Neutrophil (primary cell): Measurements from ENCODE around the gene PIP5K1B.
"Not testable (repeated sequence)": the region's sequence is repeated elsewhere in the genome, so short reads cannot be mapped to it uniquely, and the experiment has no call there.

Experiments used
- H3K27ac ChIP-seq: fragments of 200-600 bp; sonication (generic); 2 replicates; pipeline ENCODE4 v1.5.1; 2016; ENCODE audit warnings: mild to moderate bottlenecking, moderate library complexity
- H3K27me3 ChIP-seq: fragments of 200-600 bp; sonication (generic); 2 replicates; pipeline ENCODE4 v1.6.0; 2016; ENCODE audit warnings: mild to moderate bottlenecking
- H3K36me3 ChIP-seq: fragments of 200-600 bp; sonication (generic); 2 replicates; pipeline ENCODE4 v1.5.1; 2017
- H3K4me1 ChIP-seq, 2 experiments: fragments of 200-600 bp in 1 of 2; sonication (generic) in 1 of 2; 1 replicate in 1 of 2; 2 replicates in 1 of 2; pipeline versions ENCODE4 v1.5.1 to v1.6.1; 2013 to 2016; ENCODE audit warnings: low read depth in 1 of 2, low read length in 1 of 2, mild to moderate bottlenecking in 1 of 2, moderate library complexity in 1 of 2; ENCODE audit not compliant: control insufficient read depth in 1 of 2, insufficient read depth in 1 of 2
- H3K4me3 ChIP-seq, 2 experiments: fragments of 200-600 bp in 1 of 2; sonication (generic) in 1 of 2; 1 replicate in 1 of 2; 2 replicates in 1 of 2; pipeline ENCODE4 v1.5.1; 2013 to 2016; ENCODE audit warnings: low read depth in 1 of 2, low read length in 1 of 2, mild to moderate bottlenecking in 1 of 2, moderate library complexity in 1 of 2
- H3K9me3 ChIP-seq: fragments of 200-600 bp; sonication (generic); 2 replicates; pipeline ENCODE4 v1.5.1; 2016
- CTCF ChIP-seq: fragments of 200-600 bp; sonication (generic); IDR thresholded peaks from 2 replicates; pipeline ENCODE4 v1.5.1; 2016; ENCODE audit warnings: antibody characterized with exemption

The PIP5K1B gene

GRCh38 chr9:68983008-68983411 lies 278.0 kb downstream of the PIP5K1B start:
- H3K27ac ChIP-seq: no peak overlapping the region

GRCh38 chr9:68983522-68984424 lies 278.7 kb downstream of the PIP5K1B start:
- no peaks in the 10 kb centered on the region for H3K9me3 ChIP-seq
- no peak for TF ChIP-seq CTCF
- H3K4me1 ChIP-seq: peaks cover 0 to 6% of the 10 kb centered on the region in 2 experiments
- no peak overlapping the region for H3K27ac ChIP-seq
- H3K36me3 ChIP-seq: no peaks in the 10 kb centered on the region
- no peaks in the 10 kb centered on the region for H3K27me3 ChIP-seq
- no peak overlapping the region for H3K4me3 ChIP-seq

More at GRCh38 chr9:68983008-68983411, 278.0 kb downstream of the PIP5K1B start:
- no peak overlapping the region for H3K4me3 ChIP-seq
- H3K9me3 ChIP-seq: no peaks in the 10 kb centered on the region
- no peak for TF ChIP-seq CTCF
- H3K4me1 ChIP-seq: peaks cover 4 to 10% of the 10 kb centered on the region in 2 experiments
- H3K36me3 ChIP-seq: no peaks in the 10 kb centered on the region
- no peaks in the 10 kb centered on the region for H3K27me3 ChIP-seq

- H3K9me3 ChIP-seq, H3K4me1 ChIP-seq, H3K4me3 ChIP-seq, H3K27ac ChIP-seq, H3K27me3 ChIP-seq: not testable (repeated sequence)
- peaks cover 15% of the 10 kb centered on the region for H3K36me3 ChIP-seq
Observed at GRCh38 chr9:68986949-68987348, 281.9 kb downstream of the PIP5K1B start.

GRCh38 chr9:68991457-68991856 lies 286.4 kb downstream of the PIP5K1B start:
- Histone ChIP-seq H3K4me1 (peaks cover 8 to 14% of the 10 kb centered on the region in 2 experiments), H3K9me3 (no peaks in the 10 kb centered on the region), H3K27ac (no peak overlapping the region), H3K4me3 (no peak overlapping the region), H3K27me3 (no peaks in the 10 kb centered on the region), H3K36me3 (peaks cover 22% of the 10 kb centered on the region)
- TF ChIP-seq CTCF: no peak

- no peak for TF ChIP-seq CTCF
- no peaks in the 10 kb centered on the region for H3K9me3 ChIP-seq
- no peak overlapping the region for H3K4me3 ChIP-seq
- H3K36me3 ChIP-seq: peaks cover 17% of the 10 kb centered on the region
- peak overlapping the region; percentile 64 for H3K27ac ChIP-seq
- H3K4me1 ChIP-seq: peaks cover 34 to 38% of the 10 kb centered on the region in 2 experiments
- H3K27me3 ChIP-seq: no peaks in the 10 kb centered on the region
Observed at GRCh38 chr9:68995776-68996175, 290.7 kb downstream of the PIP5K1B start.

- no peak overlapping the region for H3K4me3 ChIP-seq
- peaks cover 34 to 38% of the 10 kb centered on the region in 2 experiments for H3K4me1 ChIP-seq
- H3K27me3 ChIP-seq: no peaks in the 10 kb centered on the region
- H3K36me3 ChIP-seq: peaks cover 14% of the 10 kb centered on the region
- TF ChIP-seq CTCF: no peak
- H3K9me3 ChIP-seq: no peaks in the 10 kb centered on the region
- H3K27ac ChIP-seq: peak overlapping the region; percentile 64
Observed at GRCh38 chr9:68996462-68996861, 291.4 kb downstream of the PIP5K1B start.
